ENCODE results near the gene PAGR1. TPM values are rescaled to one million over a fixed set of nuclear protein-coding genes. Genes with fewer than 3 reads are reported as not detected.
A peak's percentile ranks its signal among the peaks of the same experiment; 100 is the strongest.

The PAGR1 gene
- total RNA-seq, 1 donor from 2014 or later: 53.9 TPM

DNA sequence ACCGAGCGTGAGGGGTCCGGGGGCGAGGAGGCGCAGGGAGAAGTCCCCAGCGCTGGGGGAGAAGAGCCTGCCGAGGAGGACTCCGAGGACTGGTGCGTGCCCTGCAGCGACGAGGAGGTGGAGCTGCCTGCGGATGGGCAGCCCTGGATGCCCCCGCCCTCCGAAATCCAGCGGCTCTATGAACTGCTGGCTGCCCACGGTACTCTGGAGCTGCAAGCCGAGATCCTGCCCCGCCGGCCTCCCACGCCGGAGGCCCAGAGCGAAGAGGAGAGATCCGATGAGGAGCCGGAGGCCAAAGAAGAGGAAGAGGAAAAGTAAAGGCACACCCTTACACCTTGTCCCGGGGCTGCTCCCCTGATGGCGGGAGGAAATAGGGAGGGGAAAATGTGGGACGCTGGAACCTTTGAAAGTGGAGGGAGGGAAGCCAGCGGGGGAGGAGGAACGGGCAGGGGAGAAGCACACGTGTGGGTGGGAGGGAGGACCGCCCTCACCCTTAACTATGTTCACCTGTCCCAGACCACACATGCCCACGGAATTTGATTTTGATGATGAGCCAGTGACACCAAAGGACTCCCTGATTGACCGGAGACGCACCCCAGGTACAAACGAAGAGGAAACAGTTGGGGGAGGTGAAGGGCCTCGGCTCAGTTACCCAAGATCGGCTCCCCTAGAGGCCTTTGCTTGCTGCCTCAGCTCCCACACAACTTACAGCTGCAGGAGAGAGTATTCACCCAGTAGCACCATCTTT lies 916 bp downstream of the PAGR1 start:
- Histone ChIP-seq H3K27me3 (ENCODE audit: control insufficient read depth, insufficient read depth, low read length) (no peaks in the 10 kb centered on the region), H3K4me3 (ENCODE audit: low read depth, low read length) (peak overlapping the region; percentile 75), H3K36me3 (ENCODE audit: control insufficient read depth, insufficient read depth, low read length) (no peaks in the 10 kb centered on the region)
- DNase-seq (ENCODE audit: low read depth): no peak
- TF ChIP-seq, protein P1, sequence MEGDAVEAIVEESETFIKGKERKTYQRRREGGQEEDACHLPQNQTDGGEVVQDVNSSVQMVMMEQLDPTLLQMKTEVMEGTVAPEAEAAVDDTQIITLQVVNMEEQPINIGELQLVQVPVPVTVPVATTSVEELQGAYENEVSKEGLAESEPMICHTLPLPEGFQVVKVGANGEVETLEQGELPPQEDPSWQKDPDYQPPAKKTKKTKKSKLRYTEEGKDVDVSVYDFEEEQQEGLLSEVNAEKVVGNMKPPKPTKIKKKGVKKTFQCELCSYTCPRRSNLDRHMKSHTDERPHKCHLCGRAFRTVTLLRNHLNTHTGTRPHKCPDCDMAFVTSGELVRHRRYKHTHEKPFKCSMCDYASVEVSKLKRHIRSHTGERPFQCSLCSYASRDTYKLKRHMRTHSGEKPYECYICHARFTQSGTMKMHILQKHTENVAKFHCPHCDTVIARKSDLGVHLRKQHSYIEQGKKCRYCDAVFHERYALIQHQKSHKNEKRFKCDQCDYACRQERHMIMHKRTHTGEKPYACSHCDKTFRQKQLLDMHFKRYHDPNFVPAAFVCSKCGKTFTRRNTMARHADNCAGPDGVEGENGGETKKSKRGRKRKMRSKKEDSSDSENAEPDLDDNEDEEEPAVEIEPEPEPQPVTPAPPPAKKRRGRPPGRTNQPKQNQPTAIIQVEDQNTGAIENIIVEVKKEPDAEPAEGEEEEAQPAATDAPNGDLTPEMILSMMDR (IDR thresholded peaks at IDR 0.05; ENCODE audit: insufficient read depth, low read length, poor library complexity, severe bottlenecking): no peak

DNA sequence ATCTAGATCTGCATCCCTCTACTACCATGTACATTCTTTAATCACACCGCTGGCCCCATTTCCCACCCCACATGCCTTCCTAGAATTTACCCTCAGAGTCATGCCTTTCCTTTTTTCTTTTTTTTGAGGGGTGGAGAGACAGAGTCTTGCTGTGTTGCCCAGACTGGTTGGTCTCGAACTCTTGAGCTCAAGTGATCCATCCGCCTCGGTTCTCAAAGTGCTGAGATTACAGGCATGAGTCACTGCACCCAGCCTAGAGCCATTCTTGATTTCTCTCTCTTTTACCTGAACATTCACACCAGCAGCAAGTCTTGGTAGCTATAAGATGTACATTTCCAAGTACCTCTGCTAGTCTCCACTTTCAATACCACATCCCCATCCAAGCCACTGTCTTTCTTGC lies 2.1 kb downstream of the PAGR1 start:
- no peak for DNase-seq (ENCODE audit: low read depth)
- no peaks in the 10 kb centered on the region for H3K36me3 ChIP-seq (ENCODE audit: control insufficient read depth, insufficient read depth, low read length)
- no peak overlapping the region for H3K4me3 ChIP-seq (ENCODE audit: low read depth, low read length)
- no peaks in the 10 kb centered on the region for H3K27me3 ChIP-seq (ENCODE audit: control insufficient read depth, insufficient read depth, low read length)
- TF ChIP-seq, protein P1 (IDR thresholded peaks at IDR 0.05; ENCODE audit: insufficient read depth, low read length, poor library complexity, severe bottlenecking): no peak

DNA sequence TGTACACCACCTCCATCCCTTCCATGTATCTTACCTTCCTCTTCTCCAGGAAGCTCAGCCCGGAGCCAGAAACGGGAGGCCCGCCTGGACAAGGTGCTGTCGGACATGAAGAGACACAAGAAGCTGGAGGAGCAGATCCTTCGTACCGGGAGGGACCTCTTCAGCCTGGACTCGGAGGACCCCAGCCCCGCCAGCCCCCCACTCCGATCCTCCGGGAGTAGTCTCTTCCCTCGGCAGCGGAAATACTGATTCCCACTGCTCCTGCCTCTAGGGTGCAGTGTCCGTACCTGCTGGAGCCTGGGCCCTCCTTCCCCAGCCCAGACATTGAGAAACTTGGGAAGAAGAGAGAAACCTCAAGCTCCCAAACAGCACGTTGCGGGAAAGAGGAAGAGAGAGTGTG lies 3.6 kb downstream of the PAGR1 start:
- DNase-seq (ENCODE audit: low read depth): no peak
- H3K27me3 ChIP-seq (ENCODE audit: control insufficient read depth, insufficient read depth, low read length): no peaks in the 10 kb centered on the region
- H3K4me3 ChIP-seq (ENCODE audit: low read depth, low read length): no peak overlapping the region
- TF ChIP-seq, protein P1 (IDR thresholded peaks at IDR 0.05; ENCODE audit: insufficient read depth, low read length, poor library complexity, severe bottlenecking): peak; percentile 33
- H3K36me3 ChIP-seq (ENCODE audit: control insufficient read depth, insufficient read depth, low read length): no peaks in the 10 kb centered on the region

DNA sequence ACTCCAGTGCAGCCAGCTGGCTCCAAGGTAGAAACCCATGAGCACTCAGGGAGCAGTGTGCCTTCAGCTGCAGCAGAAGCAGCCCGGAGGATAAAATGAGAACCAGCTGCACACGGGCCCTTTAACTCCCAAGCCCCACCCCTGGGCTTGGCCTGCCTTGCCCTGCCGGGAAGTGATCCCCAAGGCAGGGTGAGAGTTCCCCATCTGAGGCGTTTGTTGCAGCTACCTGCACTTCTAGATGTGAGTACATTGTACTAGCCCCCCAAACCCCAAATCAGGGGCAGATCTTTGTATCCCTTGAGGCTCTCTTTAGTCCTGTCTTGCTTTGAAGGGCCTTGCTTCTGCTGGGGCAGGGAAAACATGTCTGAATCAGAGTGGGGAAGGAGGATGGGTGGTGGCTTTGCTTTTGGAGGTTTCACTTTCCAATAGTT lies 4.3 kb downstream of the PAGR1 start, which contains the start of gene MVP:
TSS of gene MVP (plus strand) at position 192 of the 431 bp plus-strand sequence. CDS start 10,088 bp downstream, outside the sequence.
- TF ChIP-seq, protein P1 (IDR thresholded peaks at IDR 0.05; ENCODE audit: insufficient read depth, low read length, poor library complexity, severe bottlenecking): no peak
- H3K4me3 ChIP-seq (ENCODE audit: low read depth, low read length): peak within 1 kb of the TSS; percentile 48
- H3K27me3 ChIP-seq (ENCODE audit: control insufficient read depth, insufficient read depth, low read length): no peaks in the 10 kb centered on the region
- H3K36me3 ChIP-seq (ENCODE audit: control insufficient read depth, insufficient read depth, low read length): no peaks in the 10 kb centered on the region
- no peak for DNase-seq (ENCODE audit: low read depth)

DNA sequence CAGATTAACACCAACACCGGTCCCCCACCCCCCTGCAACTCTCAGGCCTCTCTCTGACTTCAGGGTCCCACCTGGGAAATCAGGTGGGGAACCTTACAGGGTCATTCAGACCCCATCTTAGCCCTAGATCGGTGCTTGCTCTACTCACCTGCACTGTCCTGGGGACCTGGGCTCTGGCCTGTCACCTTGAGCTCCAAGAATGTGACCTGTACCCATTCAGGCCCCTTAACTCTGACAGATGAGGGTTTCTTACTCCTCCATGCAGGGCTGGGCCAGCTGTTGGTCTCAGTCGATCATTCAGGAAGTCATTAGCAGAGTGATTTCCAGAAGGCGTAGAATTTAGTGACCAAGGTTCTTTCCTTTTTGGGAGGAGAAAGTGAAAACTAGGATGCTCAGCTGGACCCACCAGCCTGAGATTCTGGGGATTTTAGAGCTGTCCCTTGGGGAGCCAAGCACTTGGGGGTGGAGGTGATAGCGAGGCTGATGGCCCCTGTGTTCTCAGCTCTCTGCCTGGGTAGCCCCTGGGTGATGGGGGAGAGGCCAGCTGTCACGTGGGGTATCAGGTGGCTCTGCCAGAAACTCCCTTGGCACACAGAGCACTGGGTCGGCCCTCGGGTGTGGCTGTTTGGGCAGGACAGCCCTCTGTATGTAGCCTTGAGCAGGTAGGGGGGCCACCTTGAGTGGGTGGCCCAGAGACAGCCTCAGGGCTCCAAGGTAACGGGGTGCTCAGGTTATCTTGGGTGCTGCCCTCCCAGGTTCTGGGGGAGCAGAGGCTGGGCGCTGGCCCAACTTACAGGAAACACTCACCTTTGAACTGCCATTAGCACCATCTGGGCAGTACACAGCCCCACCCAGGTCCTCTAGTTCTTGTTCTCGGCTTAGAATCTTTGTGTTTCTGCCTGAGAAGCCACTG lies 5.0 kb downstream of the PAGR1 start:
- H3K4me3 ChIP-seq (ENCODE audit: low read depth, low read length): peak overlapping the region; percentile 48
- TF ChIP-seq, protein P1 (IDR thresholded peaks at IDR 0.05; ENCODE audit: insufficient read depth, low read length, poor library complexity, severe bottlenecking): no peak
- no peak for DNase-seq (ENCODE audit: low read depth)
- H3K27me3 ChIP-seq (ENCODE audit: control insufficient read depth, insufficient read depth, low read length): no peaks in the 10 kb centered on the region
- no peaks in the 10 kb centered on the region for H3K36me3 ChIP-seq (ENCODE audit: control insufficient read depth, insufficient read depth, low read length)

Measured in kidney epithelial cell (primary cell).